Amygdala (tissue), 56 donors: ENCODE data around the gene ANKS3.
"Not testable (repeated sequence)": the region's sequence is repeated elsewhere in the genome, so short reads cannot be mapped to it uniquely, and the experiment has no call there.

Source experiments
- DNase-seq, 56 donors: peaks; one replicate each; lab custom pipeline; 2025; lab: John Stamatoyannopoulos, UW

The ANKS3 gene

DNA sequence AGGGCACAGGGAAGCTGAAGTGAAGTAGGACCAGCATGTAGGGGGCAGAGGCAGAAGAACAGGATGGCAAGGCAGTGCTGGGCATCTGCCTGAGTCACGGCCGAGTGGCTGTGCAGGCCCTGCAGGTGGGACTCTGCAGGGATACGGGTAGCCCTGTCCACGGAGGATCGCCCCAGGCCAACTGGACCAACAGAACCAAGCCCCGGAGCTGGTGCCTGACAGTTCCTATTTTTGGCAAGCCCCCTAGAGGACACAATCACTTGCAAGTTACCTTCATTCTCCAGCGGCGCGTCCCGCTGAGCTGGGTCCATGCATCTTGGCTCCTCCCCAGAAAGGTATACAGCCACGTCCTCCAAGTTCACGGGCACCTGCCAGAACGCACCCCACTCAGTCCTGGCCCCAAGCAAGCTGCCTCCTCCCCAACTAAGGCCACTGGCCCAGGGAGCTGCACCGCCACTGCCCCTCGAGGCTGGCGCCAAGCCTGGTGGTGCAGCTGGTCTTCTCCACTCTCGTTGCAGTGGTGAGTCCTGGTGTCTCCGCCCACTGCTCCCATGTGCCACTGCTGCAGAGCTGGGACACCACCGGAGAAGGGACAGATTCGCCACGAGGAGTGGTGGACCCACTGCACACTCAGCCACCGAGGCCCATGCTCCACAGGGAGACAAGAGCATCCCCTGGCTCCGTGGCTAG is 26.3 kb upstream of the ANKS3 start:
- DNase-seq: no peak

DNA sequence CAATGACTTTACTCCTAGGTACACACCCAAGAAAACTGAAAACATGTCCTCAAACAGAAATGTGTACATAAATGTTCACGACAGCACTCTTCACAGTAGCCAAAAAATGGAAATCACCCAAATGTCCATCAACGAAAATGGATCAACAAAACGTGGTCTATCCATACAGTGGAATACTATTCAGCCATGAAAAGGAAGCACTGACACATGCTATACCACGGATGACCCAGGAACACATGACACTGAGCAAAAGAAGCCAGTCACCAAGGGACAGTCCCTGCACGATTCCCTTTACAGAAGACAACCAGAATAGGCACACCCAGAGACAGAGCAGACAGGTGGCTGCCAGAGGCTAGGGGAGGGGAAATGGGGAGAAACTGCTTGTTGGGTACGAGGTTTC is 21.6 kb upstream of the ANKS3 start:
- DNase-seq: no peak

DNA sequence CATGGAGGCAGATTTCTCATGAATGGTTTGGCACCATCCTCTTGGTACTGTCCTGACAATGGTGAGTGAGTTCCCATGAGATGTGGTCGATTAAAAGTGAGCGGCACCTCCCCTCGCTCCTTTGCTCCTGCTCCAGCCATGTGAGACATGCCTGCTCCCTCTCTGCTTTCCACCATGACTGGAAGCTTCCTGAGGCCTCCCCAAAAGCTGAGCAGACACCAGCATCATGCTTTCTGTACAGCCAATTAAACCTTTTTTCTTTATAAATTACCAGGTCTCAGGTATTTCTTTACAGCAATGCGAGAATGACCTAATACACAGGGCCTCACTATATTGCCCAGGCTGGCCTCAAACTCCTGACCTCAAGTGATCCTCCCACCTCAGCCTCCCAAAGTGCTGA is 20.8 kb upstream of the ANKS3 start:
- no peak for DNase-seq

DNA sequence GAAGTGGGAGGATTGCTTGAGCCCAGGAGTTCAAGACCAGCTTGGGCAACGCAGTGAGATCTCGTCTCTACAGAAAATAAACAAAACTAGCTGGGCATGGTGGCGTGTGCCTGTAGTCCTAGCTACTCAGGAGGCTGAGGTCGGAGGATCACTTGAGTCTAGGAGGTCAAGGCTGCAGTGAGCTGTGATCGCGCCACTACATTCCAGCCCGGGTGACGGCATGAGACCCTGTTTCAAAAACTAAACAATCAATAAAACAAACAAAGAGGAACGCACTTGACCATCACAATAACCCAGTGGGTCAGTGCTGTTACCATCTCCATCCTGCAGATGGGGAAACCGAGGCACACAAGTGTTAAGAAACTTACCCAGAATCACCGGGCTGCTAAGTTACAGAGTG is 19.2 kb upstream of the ANKS3 start:
- DNase-seq: no peak

DNA sequence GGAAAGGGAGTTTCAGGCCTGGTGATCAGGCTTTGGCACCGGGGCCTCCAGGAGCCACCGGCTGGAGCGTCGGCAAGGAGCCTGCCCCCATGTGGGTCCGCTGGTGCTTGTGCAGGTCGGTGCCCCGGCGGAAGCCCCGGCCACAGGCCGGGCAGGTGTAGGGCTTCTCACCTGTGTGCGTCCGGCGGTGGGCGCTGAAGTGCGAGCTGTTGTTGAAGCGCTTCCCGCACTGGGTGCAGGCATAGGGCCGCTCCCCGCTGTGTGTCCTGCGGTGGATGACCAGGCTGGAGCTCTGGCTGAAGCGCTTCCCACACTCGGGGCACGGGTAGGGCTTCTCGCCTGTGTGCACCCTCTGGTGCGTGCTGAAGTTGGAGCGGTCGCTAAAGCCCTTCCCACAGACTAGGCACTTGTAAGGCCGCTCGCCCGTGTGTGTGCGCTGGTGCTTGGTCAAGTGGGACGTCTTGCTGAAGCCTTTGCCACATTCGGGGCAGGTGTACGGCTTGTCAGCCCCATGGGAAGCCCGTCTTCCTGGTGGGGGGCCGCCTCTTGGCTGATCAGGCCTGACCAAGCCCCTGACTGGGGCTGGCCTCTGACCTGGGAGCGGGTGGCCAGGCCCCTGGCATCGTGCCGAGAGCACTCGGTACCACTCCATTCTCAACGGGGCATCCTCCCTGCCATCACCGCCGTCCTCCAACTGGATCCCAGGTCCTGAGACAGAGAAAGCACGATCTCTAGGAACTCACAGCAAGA is 18.5 kb upstream of the ANKS3 start:
- DNase-seq: no peak

DNA sequence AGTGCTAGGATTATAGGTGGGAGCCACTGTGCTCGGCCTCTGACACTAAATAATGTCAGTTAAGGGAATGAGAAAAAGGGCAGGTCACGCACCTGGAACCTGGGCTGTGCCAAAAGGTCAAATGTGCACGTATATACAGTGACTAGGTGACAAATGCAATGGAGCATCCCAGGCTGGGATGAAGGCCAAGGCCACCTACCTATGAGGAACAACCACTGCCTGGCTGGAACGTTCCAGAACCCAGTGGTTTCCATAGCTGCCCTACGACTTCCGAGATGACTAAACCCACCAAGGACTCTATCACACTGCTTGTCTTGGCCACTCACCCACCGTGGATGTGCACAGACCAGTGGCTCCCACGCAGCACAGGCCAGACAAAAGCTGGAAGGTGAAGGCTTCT is 16.8 kb upstream of the ANKS3 start:
- DNase-seq: no peak

DNA sequence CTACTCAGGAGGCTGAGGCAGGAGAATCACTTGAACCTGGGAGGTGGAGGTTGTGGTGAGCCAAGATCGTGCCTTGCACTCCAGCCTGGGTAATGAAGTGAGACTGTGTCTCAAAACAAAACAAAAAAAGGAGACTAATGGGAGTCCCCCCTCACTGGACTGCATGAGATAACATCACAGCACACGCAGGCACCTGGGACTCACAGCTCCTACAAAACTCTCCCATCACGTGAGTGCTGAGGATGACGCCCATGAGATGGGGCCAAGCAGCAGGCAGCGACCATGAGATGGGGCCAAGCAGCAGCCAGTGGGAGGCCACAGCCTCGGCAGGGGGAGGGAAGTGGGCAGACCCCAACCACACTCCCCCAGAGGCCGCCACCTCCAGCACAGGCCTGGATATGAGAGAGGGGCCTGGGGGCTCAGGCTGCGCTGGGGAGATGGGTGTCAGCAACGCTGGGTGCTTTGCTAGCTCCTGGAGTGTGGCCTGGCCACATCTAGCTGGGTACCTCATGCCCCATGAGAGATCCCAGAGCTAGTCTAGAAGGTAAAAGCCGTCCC is 15.7 kb upstream of the ANKS3 start:
- no peak for DNase-seq

DNA sequence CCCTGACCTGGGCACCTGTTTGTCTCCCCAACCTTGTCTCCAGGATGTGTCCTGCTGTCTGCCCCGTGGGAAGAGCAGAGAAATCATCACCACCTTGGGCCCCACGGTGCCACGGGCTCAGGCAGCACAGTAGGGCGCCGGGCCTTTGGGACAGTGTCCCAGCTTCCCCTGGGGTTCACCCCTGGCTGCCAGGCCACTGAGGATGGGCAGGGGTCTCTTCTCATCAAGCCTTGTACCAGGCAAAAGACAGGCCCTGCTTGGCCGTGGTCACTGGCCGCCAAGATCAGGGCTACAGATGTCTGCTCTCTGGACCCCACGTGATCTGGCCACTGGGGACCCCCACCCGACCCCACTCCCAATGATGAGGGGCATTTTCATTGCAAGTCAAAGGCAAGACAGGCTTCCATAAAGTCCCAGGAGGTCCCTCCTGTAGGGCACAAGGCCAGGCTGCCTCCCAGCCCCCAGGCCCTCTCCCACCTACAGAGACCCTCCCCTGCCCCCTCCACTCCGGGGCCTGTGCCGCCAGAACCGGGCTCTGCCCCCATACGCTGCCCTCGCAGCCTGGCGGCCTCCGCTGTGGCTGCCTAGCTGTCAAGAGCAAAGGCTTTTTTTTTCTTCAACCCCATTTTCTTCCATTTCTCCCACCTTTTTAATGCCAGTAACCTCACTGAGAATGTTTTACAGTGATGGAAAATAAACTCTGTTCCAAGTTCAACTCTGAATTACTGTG is 14.8 kb upstream of the ANKS3 start:
- DNase-seq: no peak

DNA sequence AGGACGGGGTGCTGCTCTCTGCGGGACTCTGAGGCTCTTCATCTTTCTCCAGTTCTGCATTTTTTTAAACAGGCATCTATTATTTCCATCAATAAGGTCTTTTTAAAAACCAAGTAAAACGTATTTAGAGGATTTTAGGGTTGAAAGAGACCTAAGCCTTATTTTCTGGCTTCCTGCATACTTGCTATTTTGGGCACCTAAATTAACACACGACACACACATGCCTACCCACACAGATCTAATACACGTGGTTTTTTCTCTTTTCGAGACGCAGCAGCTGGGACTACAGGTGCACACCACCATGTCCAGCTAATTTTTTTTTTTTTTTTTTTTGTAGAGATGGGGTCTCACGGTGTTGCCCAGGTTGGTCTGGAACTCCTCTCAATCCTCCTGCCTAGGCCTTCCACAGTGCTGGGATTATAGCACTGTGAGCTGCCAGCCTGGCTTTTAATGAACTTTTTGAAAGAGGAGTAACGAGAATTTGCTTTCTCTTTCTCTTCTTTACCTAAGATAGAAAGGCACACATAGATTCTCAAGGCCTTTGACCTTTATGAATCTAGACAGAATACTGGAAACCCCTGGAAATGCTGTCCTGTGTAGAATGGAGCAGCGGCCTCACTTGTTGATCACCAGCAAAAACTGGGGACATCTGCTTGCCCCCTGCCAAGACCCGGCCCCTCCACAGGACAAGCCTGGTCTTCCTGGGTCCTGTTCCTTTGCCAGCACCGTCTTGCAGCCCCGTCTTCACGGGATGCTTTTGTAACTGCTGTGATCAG is 14.0 kb upstream of the ANKS3 start:
- no peak for DNase-seq

DNA sequence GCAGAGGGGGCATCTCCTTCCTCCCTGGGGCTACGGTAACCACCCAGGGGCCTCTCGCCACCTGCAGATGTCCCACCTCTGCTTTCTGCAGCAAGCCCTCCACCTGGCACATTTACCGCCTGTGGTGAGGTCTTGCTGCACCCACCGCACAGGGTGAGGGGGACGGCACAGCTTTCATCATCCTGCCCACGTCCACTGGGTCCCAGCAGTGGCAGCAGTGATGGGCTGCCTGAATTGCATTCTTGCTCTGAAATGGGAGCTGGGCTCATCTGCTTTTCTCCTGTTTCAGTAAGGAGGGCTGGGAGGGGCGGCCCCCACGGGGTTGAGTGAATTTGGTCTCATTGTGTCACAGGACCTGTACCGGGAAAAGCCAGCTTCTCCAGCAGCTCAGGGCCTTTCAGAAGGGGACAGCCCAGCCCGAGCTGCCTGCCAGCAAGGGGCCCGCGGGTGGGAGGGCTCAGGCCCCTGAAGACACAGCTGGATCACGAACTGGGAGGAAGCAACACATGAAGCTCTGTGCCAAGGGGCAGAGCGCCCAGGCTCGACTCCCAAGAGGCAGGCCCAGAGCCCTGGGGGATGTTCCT is 13.0 kb upstream of the ANKS3 start:
- DNase-seq: peak in 11 of 56 donors; percentile 11 to 30 (median 20)

DNA sequence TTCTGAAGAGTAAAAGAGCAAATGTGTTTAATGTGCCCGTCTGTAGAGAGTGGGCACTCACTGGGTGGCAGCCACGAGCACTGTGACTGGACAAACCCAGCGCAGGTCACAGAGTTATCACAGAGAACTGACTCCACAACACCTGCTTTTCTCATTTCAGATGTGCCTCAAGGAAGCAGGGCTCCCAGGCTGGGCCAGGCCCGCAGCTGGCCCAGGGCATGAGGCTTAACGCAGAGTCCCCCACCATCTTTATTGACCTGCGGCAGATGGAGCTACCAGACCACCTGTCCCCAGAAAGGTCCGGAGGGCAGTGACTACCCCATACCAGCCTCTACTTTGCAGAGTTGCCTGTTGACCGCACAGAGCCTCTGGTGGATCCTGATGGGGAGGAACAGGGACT is 12.1 kb upstream of the ANKS3 start:
- DNase-seq: no peak

DNA sequence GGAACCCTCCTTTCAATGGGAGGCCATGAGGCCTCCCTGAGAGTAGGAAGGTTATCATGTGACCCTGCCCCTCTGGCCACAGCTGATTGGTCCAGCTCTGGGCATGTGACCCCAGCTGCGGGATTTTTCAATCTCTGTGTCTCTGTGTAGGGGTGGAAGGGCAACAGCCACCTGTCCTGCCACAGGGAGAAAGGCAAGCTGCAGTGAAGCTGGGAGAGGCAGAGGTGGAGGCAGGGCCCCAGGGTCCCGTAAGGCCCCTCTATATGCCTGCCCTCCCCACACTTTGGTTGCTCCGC is 11.2 kb upstream of the ANKS3 start:
- no peak for DNase-seq

DNA sequence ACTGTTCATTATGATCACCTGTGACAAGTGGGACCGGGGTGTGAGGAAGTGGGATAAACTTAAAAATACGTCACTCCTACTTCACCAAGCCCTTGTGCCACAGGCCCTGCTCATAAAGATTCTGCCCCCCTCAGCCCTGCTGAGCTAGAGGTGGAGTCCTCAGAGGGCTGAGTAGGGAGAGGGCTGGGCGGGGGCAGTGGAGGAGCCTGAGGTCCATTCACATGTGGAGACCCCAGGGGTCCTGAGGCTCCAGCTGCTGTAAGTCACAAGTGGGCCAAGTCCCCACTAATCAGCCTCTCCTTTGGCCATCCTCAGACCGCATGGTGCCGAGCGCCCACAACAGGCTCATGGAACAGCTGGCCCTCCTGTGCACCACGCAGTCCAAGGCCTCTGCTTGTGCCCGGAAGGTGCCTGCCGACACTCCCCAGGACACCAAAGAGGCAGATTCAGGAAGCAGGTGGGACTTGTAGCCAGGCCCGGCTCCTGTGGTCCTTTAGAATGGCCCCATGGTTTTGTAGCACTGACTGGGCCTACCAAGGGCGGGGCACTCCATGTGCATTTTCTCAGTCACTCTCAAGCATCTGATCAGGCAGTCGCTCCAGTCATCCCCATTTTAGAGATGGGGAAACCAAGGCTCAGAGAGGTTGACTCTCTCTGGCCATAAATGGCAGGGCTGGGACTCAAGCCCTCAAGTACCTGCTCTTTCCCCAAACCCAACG is 10.6 kb upstream of the ANKS3 start:
- DNase-seq: no peak

DNA sequence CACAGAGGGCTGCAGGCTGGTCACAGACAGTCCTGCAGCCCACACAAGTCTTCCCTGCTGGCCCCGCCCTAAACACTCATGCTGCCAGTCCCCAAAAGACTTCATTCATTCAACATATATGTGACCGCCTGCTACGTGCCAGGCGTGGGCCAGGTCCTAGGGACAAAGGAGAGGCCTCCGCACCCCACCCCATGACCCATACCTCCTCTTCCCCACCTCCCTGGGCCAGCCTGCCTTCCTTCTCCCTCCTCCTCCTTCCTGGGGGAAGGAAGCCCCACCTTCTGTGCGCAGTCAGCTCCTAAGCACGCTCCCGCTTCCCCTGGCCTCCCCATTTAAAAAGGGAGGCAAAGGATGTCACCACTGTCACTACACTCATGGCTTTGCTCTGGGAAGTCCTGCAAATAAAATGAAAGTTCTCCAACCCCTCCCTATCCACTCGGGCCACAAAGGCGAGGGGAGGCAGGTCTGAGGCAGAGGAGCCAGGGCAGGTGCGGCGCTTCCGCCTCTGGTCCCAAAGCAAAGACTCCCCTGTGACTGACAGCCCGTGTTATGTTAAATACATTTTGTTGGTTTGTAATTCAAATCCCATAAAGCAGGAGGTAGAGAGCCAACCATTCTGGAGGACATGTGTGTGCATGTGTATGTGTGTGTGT is 9.3 kb upstream of the ANKS3 start:
- DNase-seq: no peak

DNA sequence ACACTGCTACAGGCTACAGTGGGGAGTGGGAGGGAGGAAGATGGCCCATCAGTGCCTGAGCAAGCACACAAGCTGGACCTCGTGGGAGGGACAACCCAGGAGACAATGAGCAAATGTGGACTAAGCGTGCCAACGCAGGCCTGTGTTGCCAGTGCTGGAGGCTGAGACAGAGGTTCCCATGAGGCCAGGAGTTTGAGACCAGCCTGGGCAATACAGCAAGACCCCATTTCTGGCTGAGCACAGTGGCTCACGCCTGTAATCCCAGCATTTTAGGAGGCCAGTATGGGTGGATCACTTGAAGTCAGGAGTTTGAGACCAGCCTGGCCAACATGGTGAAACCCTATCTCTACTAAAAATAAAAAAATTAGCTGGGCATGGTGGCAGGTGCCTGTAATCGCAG is 4.3 kb upstream of the ANKS3 start:
- not testable (repeated sequence) for DNase-seq

DNA sequence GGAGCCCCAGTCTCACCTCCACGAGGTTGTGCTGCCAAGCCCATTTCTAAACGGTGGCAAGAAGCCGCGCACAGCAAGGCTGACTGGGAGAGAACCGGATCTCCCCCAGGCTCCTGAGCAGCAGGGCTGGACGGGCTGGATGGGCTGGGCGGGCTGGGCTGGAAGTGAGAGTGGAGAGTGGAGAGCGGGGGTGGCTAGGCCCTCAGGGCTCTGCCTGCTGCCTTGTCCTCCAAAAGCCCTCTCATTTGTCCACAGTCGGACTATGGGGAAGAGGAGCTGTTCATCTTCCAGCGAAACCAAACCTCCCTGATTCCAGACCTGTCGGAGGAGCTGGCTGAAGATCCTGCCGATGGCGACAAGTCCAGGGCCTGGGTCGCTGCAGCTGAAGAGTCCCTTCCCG is 3.5 kb upstream of the ANKS3 start:
- no peak for DNase-seq

DNA sequence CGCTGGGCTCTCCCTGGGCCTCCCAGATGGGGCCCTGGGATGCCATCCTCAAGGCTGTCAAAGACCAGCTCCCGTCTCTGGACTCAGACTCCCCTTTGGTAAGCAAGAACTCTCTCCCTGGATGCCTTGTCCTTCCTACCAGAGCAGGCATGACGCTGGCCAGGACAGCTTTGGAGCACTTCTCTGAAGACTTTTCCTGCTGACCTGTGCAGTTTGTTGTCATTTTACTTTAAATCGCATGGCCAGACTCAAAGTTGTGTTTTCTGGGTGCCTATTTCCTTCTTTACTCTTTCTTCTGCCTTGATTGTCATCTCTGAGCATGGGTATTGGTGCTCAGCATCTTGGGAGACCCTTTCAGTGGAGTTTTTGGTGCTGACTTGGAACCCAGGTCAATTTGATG is 2.5 kb upstream of the ANKS3 start:
- DNase-seq: no peak

DNA sequence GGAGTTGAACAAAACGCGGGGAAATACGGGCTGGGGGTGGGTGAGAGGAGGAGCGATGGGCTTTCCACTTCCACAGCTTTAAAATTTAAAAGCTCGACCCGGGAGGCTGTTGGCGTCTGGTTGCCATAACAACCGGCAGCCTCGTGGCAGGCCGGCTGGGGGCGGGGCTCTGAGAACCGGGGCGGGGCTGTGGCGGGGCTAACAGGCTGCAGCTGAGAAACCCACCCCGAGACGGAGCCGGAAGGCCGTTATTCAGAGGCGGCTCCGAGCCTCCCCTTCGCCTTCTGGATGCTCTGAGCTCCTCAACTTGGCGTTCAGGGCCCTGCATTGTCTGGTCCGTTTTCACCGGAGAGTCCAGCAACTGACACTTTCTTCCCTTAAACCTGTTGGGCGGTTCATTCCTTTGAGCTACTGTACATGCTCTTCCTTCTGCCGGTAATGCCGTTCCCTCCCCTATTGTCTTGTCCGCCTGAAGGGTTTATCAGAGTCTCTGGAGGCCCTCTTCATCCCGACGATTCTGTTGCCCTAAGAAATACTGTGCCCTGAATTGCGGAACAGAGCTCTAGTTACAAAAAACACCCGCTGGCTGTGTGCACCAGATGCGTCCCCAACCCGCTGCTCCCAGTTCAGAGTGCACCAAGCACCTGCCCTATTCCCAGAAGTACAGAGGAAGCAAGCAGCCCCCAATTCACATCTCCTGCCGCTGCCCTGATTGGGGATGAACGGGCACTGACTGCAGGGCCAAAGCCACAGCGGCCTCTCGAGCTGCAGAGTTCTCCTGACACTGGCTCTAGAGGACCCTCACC is 862 bp upstream of the ANKS3 start:
- peak in 53 of 56 donors; percentile 20 to 84 (median 72) for DNase-seq

DNA sequence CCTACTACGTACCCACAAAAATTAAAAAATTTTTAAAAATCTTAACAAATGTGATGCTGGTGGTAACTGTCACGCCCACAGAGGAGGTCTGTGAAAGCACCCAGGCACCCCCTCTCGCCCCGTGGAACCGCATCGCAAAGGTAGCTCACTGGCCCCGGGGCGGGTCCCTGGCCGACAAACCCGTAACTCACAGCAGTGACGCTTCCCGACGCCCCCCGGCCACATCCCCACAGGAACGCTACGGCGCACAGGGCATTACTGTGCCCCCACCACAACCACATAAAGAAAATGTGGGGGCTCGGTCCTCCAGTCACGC is 366 bp downstream of the ANKS3 start:
- peak in 1 of 56 donors; percentile 42 for DNase-seq
